ENCODE results near the gene LIMD2. TPM values are rescaled to one million over a fixed set of nuclear protein-coding genes. Genes with fewer than 3 reads are reported as not detected.

LIMD2 gene
- total and polyA plus RNA-seq, 2 of the 8 experiments (the other 6 are each of a cell fraction or from before 2014, with no cell fraction given), result 72.0 to 77.2 TPM

DNA sequence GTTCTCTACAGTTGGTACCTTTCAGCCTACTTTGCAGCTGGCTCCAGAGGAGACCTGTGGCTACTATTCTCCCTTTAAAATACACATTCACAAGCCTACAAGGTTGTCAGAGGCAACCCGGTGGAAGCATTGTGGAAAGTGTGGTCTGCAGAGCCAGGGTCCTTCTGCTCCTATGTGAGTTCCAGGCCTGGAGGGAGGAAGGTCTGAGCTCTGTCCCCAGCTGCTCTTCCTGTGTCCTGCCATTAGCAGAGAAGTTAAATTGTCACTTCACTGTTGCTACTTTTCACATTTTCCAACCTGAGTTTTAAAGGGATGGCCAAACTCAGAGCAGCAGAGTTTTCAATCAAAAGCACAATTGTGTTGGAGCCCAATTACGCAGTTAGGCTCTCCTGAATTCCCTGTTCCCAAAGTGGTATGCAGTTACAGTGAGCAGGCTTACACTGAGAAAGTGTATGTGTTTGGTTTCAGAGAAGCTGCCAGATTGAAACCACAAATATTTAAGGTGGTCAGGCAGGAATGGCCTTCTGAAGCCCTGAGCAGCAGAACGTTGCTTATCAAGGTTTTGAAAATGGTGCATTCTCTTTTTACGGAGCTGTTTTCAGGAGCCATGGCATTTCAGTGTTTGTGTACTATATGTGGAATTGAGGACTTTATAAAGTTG lies 52.7 kb downstream of the LIMD2 start (continued):
- TF ChIP-seq SAP30 (IDR thresholded peaks at IDR 0.05; ENCODE audit: insufficient read depth, insufficient replicate concordance, low read length), result no peak
- TF ChIP-seq RBBP5 (IDR thresholded peaks at IDR 0.05; ENCODE audit: borderline replicate concordance, low read depth, low read length), result no peak
- no peak for TF ChIP-seq TBP (IDR thresholded peaks at IDR 0.05; ENCODE audit: low read depth, low read length)
- no peak for TF ChIP-seq CHD7 (IDR thresholded peaks at IDR 0.05; ENCODE audit: insufficient replicate concordance, low read length)
- TF ChIP-seq CHD2 (IDR thresholded peaks at IDR 0.05; ENCODE audit: low read length), result no peak
